GM21367 (cell line): ENCODE data around the gene ZNF503.

Source experiments
- ATAC-seq: cut with Tn5 transposase; IDR thresholded peaks from one replicate; pipeline ENCODE4 v1.9.1; 2021; ENCODE audit not compliant: unreplicated experiment

Gene ZNF503

DNA sequence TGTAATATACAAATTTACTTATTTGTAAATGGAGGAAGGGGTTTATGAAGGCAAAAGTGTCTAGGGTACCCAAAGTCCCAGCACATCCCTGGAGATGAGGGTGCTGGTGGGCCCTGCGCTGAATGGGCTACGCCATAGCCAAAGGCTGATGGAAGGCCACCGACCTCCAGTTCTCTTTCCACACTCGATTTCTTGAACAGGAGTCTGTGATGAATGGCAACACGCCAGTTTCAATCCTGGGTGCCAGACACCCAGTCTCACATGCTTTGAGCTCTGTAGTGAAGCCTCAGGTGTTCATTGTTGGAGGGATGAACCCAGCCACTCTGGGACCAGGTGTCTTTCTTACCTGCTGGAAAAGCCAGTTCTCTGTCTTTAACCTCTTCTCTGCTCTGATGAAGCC is 30.6 kb upstream of the ZNF503 start:
- no peak for ATAC-seq

DNA sequence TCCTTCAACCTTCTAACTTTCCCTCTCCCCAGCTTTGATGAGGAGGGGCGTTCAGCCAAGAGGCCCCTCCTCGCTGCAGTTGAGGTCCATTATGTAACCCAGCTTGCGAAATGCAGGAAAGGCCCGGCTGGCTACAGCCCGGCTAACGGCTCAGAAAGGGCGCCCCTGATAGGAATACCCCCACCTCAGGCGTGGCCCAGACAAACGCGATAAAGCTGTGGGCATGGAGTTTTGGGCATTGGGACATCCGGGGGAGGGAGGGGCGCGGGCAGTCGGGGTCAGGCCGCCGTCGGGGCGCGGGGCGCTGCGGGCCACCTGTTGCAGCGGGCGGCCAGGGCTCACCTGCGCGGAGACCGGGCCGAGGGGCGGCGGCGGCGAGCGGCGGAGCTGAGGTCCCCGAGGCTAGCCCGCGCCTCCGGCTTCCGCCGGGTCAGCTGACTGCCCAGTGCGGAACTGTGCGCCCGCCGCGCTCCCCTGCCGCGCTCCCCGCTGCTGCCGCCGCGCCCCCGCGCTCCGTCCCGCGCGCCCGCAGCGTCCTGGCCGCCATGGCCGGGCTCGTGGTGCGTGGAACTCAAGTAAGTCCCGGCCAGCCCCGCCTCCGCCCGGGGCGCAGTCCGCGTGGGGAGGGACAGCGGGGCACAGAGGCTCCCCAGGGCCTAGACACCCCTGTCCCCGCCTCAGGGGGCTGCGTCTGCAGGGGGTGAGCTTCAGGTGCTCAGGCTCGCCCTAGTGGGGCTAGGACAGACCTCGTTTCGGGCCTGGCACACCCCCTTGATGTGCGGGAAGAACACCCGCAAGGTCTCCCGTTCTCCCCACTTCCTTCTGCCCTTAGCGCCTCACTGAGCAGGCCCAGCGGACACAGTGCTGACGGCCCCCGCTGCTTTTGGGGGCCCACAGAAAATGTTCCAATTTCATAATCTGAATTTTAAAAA is 29.9 kb upstream of the ZNF503 start, which contains the start of gene LRMDA:
LRMDA (plus strand) TSS at position 445 of the 932 bp plus-strand sequence.
- ATAC-seq = no peak

DNA sequence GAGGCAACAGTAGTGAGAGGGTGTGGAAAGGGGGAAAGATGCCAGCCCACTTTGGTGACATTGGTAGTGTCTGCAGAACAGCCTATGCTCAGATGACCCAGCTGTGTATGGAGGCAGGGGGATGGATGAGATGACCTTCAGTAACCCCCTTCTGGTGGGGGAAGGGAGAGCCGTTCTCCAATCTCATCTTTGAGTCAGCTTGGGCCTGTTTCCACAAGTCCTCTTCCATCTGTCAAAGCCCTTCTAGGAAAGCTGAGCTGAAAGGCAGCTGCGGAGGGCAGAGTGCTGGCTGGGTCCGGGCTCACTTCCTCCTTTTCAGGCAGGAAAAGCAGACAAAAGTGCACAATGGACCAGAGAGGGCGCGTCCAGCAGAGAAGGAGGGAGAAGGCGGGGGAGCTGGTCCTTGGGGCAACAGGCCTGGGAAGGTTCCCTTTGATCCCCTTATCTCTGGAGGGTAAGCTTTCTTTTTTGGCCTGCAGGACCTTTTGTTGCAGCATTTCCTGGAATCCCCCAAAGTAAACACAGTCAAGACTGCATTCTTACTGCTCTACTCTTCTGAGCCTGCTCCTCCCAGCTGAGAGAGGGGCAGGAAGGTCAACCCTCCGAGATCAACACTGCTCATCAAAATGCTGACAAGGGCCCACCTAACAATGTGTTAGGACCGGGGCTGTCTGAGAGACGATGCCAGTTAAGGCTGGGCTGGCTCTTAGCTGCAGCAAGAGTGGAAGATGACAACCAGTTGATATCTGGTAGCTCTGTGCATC is 28.6 kb upstream of the ZNF503 start:
- no peak for ATAC-seq

DNA sequence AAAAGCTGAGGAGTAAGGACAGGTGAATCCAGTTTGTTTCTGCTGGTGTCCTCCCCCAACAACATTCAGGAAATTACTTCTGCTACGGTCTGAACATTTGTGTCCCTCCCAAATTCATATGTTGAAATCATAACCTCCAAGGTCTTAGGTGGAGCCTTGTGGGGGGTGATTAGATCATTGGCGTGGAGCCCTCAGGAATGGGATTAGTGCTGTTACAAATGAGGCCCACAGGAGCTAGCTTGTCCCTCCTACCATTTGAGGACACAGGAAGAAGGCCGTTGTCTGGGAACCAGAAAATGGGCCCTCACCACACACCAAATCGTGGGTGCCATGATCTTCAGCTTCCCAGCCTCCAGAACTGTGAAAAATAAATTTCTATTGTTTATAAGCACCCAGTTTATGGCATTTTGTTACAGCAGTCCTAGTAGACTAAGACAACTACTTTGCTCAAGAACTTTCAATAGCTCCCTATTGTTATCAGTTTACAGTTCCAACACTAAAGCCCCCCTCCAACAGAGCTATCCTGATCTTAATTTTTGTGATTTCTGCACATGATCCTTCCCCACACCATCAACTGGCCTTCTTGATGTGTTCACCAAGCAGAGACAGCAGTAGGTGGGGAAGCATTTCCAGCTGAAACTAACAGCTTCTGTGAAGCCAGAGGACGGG is 27.7 kb upstream of the ZNF503 start:
- ATAC-seq = no peak

DNA sequence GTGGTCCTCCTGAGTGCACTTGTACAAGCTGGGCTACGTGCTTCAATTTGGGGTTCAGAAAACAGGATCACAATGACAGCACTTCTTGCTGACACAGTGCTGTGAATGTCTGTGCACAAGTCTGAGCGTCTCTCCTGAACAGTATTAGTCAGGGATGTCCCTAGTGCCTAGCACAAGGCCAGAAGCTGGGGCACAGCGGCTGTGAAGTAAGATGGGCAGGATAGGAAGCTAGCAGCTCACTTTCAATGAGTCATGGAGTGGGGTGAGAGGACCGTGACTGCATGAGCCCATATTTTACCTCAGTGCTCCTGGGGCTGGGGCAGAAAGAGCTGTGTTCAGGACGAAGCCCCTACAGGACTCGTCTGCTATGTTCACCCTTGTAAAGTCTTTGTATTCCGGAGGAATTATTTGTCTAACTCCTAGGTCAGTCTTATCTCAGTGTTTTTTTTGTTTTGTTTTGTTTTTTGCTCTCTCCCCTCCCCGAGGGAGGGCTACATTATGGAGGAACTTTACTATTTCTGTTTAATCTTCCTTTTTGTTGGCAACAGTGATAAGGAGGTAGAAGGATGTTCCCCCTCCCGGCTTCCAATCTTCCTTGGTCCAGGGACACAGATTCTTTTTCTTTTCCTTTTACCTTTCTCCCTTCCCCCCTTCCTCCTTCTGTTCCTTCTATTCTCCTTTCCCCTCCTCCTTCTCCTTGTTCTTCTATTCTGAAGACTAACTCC is 27.0 kb upstream of the ZNF503 start:
- no peak for ATAC-seq

DNA sequence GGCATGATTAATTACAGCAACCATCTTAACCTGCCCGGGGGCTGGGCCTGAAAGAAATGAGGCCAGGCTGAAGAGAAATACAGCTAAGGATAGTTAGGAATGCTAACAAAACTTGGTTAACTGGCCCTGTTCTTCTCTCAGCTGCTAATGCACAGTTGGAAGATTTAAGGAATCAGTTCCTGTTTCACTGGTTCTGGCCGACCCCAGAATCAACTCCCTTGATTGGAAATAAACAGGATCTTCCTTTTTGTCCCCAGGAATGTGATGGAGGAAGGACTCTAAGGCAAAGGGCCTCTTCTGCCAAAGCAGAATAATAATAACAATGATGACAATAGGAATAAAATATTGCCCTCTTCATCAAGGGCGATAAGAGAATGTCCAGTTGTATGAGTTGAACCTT is 26.4 kb upstream of the ZNF503 start:
- ATAC-seq = no peak

DNA sequence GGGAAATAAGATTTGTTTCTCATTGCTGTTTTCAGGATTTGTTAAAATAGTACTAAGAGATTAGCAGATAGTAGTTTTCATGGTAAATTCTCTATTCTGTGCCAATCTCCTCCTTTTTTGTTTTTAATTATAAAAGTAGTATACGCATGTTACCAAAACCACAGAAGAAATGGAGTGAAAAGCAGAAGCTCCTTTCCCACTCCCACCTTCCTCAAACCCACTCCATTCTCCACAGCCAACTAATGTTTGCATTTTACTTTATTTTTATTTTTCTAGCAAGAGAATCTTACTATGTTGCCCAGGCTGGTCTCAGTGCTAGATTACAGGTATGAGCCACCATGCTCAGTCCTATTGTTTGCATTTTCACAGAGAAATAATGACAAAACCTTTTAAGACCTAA is 25.3 kb upstream of the ZNF503 start:
- ATAC-seq = no peak

DNA sequence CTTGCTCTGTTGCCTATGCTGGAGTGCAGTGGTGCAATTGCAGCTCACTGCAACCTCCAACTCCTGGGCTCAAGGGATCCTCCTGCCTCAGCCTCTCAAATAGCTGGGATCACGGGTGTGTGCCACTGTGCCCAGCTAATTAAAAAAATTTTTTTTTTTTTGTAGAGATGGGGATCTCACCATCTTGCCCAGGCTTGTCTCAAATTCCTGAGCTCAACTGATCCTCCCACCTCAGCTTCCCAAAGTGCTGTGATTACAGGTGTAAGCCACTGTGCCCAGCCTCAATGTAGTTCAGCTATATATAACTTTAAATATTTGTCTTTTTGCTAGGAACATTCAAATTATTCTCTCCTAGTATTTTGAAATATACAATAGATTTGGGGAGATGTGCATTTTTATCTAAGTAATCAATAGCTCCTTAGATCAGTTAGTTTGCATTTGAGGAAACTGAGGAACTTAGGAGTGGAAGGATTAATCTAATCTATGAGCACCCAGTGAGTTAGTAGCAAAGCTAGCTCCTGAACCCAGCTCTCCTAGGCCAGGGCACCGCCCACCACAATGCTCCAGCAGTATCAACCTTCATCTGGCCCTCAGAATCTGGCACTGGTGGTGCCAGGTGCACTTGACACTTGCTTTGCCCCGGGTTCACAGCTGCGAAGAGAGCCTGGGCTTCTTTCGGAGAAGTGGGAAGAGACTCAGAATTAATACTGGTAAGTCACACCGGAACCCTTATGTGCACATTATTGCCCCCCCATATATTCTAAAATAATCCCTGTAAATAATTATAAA is 23.9 kb upstream of the ZNF503 start:
- ATAC-seq = no peak

DNA sequence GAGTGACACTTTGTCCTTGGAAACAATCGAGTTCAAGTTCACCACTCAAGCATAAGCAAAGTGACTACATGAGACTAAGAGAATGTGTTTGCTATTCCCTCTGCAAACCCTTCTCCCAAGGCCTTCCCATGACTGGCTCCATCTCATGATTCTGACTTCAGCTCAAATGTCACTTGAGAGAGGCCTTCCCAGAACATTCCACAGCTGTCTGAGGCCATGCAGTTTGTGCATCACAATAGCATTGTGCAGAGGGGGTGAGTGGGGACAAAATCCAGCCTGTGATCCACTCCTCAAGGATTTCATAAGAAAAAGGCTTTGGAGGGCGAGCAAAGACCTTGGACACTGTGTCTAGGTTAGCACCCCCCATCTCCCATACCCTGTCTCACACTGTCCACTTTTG is 23.0 kb upstream of the ZNF503 start:
- ATAC-seq = no peak

DNA sequence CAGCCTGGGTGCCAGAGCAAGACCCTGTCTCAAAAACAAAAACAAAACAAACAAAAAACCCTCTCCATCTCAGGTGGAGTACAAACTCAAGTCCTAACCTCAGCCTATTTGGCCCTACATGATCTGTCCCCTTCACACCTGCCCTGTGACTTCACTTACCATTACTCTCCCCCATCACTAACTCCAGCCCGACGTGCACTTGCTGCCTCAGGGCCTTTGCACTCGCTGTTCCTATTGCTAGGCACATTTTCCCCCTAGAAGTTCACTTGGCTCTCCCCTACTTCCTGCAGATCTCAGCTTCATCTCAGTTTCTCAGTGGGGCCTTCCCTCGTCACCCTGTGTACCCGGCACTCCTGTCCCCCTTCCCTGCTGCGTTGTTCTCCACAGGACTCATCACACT is 21.3 kb upstream of the ZNF503 start:
- no peak for ATAC-seq

DNA sequence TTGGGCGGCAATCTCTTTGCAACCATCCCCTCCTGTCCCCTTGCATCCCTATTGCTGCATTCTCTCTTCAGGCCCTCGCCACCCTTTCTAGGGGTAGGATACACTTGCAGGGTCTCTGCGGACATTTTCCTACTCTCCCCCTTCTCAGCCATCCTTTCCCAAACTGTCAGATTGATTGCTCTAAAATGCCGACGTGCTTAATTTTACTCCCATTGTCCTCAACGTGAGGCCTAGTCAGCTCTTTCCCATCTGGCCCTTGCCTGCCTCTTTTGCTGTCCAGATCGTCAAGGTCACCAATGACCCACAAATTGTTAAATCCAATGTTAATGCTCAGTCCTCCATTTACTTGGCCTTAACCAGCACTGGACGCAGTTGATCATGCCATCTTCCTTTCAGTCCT is 17.1 kb upstream of the ZNF503 start:
- no peak for ATAC-seq

DNA sequence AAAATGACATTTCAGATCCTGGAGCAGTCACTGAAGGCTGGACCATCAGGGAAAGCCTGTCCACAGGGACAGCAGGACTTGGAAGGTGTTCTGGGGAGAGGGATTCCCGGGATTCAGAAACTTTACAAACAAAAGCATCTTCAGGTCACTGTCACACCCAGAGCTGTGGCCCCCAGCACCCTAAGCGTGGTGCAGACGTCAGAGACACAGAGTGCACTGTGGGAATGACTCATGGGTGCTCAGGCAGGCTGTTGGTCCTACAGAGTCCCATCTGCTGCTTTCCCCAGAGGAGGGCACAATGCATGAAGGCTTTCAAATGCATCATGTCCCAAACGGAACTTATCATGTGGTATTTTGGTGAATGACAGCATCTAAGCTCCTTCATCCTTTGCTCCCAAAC is 16.7 kb upstream of the ZNF503 start:
- no peak for ATAC-seq

DNA sequence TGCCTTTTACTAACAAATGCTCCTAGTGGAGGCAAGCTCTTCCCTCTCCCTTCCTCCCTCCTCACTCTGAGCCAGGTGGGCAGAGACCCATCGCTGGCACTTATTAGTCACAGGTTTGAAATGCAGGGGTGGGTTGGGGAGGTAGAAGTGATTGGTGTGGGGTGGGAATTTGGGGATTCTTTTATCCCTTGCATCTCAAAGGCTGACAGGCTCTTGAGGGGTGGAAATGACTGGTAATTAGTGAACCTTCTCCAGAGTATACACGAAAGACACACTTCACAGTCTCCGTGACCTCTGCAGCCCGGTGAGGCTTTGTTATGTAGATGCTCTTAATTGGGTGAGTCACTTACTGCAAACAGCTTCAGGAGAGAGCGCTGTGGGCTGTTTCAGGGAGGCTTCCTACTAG is 16.0 kb upstream of the ZNF503 start:
- ATAC-seq = no peak

DNA sequence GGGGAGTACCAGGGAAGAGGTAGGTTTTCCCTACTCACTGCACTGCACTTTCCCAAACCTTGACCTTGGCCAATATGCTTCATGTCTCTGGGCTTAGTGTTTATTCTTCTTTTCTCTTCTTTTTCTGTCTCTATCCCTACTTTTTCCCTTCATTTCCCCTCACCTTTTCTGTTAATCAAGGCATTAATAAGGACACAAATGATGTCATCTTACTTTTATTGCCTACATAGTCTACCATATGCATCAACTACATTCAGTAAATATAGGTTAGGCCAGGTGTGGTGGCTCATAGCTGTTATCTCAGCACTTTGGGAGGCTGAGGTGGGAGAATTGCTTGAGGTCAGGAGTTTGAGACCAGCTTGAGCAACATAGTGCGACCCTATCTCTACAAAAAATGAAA is 13.0 kb upstream of the ZNF503 start:
- ATAC-seq = no peak

DNA sequence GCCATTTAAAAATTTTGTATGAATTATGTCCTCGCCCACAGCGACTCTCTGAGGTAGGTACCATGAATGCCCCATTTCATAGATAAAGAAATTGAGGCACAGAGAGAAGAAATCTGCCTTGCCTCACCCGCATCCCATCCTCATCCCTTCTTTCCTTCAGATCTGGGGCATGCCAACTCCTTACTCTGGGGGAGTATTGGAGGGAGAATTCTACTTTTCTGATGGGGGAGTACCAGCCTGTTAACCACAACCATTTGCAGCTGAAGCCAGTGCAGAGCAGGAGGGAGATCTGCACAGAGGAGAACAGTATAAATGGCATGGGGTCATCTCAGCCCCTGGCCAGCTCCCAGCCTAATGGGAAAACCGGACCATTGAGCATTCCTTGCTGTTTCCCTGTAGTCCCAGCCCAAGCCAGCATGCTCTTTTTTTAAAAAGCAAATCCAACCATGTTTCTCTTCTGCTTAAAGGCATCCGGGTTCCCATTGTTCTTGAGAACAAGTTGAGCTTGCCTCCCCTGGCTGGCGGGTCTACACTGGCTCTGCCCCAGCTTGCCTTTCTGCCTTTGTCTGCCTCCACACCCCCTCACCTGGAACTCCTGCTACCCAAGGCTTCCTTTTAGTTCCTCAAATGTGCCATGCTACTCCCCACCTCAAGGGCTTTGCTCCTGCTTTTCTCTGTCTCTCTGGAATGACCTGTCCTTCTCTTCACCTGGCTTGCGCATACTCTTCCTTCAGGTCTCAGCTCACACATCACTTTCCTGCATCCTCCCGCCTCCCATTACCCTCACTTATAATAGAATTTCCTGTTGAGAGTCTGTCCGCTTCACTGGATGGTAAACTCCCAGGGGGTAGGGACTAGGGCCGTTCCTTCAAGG is 8.8 kb upstream of the ZNF503 start:
- ATAC-seq = no peak

DNA sequence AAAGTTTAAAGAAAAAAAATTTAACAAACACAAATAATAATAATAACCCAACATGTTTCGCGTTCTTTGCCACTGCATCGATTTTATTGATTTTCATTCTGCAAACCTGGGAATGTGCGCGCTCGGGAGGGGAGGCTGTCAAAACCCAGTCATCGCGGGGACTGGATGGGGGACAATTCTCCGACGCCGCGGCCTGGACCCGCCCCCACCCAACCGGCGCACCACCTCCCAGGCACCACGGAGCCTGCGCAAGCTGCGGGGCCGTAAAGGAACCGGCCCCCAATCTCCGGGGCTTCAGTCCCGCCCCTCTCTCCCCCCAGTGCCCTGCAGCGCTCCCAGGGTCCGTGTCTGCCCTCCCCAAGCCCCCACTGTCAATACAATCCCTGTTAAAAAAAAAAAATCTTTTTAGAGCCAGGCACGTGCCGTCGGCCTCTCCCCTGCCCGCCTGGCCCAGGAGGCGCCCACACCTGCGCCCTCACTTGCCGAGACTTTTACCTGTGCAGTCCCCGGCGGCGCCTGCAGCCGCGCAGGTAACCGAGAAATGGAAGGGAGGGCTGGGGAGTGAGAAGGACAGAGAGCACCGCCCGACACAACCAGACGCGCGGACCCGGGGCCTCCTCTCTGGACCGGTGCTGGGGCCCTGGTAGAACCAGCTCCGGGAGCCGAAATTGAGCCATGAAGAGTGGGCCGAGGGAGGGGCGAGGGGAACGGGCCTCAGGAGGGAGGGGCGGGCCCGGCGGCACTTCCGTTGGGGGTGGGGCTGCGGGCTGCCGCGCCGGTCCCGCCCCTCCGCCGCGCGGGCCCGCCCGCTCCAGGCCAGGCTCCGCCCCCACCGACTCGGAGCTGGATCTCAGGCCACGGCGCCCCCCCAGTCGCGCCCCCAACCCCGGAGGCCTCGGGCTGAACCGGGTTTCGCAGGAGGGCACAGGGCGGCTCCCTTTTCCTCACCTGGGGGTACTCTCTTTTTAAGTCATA is 7.6 kb upstream of the ZNF503 start:
- ATAC-seq = no peak

DNA sequence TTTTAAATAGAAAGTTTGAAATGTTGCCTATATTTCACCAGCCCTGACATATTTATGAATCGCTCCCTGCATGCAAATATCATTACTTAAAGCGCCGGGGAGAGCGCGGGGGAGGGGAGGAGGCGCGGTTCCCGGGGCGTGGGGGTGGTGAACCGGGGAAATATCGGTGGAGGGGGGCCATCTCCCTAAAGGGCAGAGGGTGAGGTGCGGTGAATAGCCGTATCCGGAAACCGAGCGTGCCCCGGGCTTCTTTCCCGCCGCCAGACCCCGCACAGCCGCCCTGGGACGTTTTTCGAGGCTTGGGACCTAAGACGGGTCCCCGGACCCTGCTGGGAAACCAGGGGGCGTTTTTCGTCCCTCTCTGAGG is 6.9 kb upstream of the ZNF503 start:
- no peak for ATAC-seq
